ENCODE results near the gene TSPAN6.

GRCh38 chrX:100672966-100673365, 36.4 kb upstream of the TSPAN6 start:
- TF ChIP-seq SUZ12 (IDR thresholded peaks at IDR 0.05; ENCODE audit: extremely low read depth, insufficient read depth, insufficient read length) (no peak), ZNF274 (IDR thresholded peaks at IDR 0.05; ENCODE audit: low read depth, low read length) (no peak)

Measured in NT2/D1 (cell line).